HepG2 (cell line): Measurements from ENCODE around the gene SLC4A2. TPM values are rescaled to one million over a fixed set of nuclear protein-coding genes. Genes with fewer than 3 reads are reported as not detected.

Experiments
- ARNTL ChIP-seq: sonication (generic); formaldehyde crosslinking; IDR thresholded peaks from 2 replicates; pipeline ENCODE4 v1.4.0; 2020; ENCODE audit warnings: mild to moderate bottlenecking, missing genetic modification reagents
- EEA1 ChIP-seq: sonication (generic); formaldehyde crosslinking; IDR thresholded peaks from 2 replicates; pipeline ENCODE4 v1.5.1; 2020; ENCODE audit warnings: mild to moderate bottlenecking, missing genetic modification reagents, borderline replicate concordance
- NR2F6 ChIP-seq, 2 experiments: IDR thresholded peaks; 2 replicates each; pipeline ENCODE4 v1.6.1; 2016; ENCODE audit warnings: antibody characterized with exemption in 1 of 2, mild to moderate bottlenecking in 1 of 2
- TBX3 ChIP-seq: fragments of 450-650 bp; IDR thresholded peaks from 2 replicates; pipeline ENCODE4 v1.6.1; 2017; ENCODE audit warnings: antibody characterized with exemption, mild to moderate bottlenecking, inconsistent platforms, borderline replicate concordance
- ZBTB38 ChIP-seq: sonication (generic); formaldehyde crosslinking; IDR thresholded peaks from 2 replicates; pipeline ENCODE4 v1.5.1; 2020; ENCODE audit warnings: mild to moderate bottlenecking, missing genetic modification reagents
- ZNF841 ChIP-seq: sonication (generic); formaldehyde crosslinking; IDR thresholded peaks from 2 replicates; pipeline ENCODE4 v1.8.1; 2023; ENCODE audit warnings: missing genetic modification reagents, borderline replicate concordance
- polyA plus RNA-seq, 8 experiments: library from polyadenylated mRNA; depleted of rRNA in 3 of 8; stranded (reverse) in 7 of 8; unstranded in 1 of 8; fragments of >200 nt; fragmentation: Illumina TruSeq in 4 of 8; extraction: Trizol in 4 of 8; gene quantifications; 2 replicates each; pipeline versions ENCODE4 v1.2.1 to v1.2.3, GENCODE V29; 2011 to 2016; ENCODE audit warnings: low read depth in 4 of 8, missing spikeins in 1 of 8, mixed read lengths in 1 of 8; ENCODE audit not compliant: insufficient read depth in 1 of 8
- total RNA-seq, 5 experiments: library from RNA; depleted of rRNA; stranded (reverse); fragments of >200 nt; fragmentation: Illumina TruSeq; extraction: Trizol; gene quantifications; 2 replicates each; pipeline ENCODE4 v1.2.3, GENCODE V29; 2016; ENCODE audit warnings: low read depth in 1 of 5
- TF ChIP-seq, protein P1 (sequence below): sonication (generic); formaldehyde crosslinking; IDR thresholded peaks from 2 replicates; pipeline ENCODE4 v1.4.0; 2020; ENCODE audit warnings: mild to moderate bottlenecking, missing genetic modification reagents
- TF ChIP-seq, protein P2 (sequence below): sonication (generic); formaldehyde crosslinking; IDR thresholded peaks from 2 replicates; pipeline ENCODE4 v1.8.1; 2023; ENCODE audit warnings: missing genetic modification reagents, mild to moderate bottlenecking, borderline replicate concordance
- TF ChIP-seq, protein P3 (sequence below): sonication (generic); IDR thresholded peaks from 2 replicates; pipeline ENCODE4 v1.6.1; 2016; ENCODE audit warnings: low read depth, borderline replicate concordance
- TF ChIP-seq, protein P4 (sequence below): sonication (generic); formaldehyde crosslinking; IDR thresholded peaks from 2 replicates; pipeline ENCODE4 v1.5.1; 2020; ENCODE audit warnings: mild to moderate bottlenecking, moderate library complexity, missing genetic modification reagents

The SLC4A2 gene
- total and polyA plus RNA-seq, 2 of the 13 experiments (the other 11 are each of a cell fraction or from before 2014, with no cell fraction given): 51.9 to 73.4 TPM

DNA sequence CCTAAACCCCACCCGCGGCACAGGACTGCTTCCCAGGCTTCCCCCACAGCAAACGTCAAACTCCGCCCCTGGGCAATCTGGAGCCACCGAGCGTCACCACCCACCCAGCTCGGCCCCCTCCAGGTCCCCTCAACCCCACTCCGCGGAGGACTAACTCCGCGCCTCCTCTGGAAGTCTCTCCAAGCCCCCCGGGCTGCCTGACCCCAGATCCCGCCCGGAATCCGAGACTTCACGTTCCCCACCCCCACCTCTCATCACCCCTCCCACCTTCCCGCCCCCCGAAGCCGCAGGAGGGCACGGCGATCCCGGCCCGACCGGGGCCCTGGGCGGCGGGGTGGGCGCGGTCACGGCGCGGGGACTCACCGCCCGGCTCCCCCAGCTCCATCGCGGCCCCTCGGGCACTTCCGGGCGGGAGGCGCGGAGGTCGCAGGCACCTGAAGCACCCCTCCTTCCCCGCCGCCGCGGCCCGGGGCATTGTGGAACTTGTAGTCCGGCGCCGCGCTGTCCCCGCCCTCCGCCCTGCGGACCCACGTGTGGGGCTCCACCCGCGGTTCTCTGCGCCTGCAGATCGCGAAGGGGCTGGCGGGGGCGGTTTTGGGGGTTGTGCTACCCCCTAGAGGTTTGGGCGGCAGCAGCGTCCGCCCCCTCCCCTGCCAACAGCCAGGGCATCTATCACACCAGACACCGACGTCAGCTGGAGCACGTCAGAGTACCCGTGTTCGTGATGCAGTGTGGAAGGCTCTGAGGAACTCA lies 23.9 kb downstream of the SLC4A2 start, which contains the start of gene TMUB1 (continued):
- TF ChIP-seq, protein P1, sequence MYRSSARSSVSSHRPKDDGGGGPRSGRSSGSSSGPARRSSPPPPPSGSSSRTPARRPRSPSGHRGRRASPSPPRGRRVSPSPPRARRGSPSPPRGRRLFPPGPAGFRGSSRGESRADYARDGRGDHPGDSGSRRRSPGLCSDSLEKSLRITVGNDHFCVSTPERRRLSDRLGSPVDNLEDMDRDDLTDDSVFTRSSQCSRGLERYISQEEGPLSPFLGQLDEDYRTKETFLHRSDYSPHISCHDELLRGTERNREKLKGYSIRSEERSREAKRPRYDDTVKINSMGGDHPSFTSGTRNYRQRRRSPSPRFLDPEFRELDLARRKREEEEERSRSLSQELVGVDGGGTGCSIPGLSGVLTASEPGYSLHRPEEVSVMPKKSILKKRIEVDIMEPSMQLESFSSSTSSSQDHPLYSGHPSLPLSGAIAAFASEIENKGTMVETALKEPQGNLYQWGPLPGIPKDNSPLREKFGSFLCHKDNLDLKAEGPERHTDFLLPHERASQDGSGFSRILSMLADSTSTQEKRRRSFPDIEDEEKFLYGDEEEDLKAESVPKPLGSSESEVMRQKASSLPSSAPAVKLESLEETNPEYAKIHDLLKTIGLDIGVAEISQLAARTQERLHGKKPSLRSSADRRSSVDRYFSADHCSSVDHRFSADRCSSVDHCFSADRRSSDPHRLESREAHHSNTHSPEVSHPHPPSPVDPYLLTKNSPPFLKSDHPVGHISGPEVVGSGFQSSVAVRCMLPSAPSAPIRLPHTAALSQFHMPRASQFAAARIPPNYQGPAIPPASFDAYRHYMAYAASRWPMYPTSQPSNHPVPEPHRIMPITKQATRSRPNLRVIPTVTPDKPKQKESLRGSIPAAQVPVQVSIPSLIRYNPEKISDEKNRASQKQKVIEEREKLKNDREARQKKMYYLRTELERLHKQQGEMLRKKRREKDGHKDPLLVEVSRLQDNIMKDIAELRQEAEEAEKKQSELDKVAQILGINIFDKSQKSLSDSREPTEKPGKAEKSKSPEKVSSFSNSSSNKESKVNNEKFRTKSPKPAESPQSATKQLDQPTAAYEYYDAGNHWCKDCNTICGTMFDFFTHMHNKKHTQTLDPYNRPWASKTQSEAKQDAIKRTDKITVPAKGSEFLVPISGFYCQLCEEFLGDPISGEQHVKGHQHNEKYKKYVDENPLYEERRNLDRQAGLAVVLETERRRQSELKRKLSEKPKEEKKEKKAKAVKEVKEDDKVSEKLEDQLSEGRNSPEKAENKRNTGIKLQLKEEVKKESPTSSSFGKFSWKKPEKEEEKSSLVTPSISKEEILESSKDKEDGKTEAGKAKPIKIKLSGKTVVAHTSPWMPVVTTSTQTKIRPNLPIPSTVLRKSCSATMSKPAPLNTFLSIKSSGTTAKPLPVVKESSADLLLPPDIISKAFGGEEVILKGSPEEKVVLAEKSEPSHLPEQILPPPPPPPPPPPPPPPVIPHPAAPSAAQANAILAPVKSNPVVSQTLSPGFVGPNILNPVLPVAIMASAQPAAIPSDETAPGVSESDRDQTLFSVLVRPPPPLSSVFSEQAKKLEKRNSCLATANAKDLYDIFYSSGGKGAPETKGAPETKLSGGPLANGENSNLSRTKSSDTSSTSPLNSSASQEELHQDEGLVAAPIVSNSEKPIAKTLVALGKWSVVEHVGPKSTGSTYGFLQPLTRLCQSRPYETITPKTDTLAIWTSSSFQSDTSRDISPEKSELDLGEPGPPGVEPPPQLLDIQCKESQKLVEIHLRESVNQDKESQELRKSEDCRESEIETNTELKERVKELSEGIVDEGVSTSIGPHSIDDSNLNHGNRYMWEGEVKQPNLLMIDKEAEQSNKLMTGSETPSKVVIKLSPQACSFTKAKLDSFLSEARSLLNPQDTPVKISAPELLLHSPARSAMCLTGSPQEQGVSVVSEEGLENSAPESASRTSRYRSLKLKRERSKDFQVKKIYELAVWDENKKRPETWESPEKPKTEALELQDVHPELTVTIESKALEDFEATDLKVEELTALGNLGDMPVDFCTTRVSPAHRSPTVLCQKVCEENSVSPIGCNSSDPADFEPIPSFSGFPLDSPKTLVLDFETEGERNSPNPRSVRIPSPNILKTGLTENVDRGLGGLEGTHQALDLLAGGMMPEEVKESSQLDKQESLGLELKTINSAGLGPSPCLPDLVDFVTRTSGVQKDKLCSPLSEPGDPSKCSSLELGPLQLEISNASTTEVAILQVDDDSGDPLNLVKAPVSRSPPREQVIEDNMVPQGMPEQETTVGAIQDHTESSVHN: no peak
- TF ChIP-seq ZBTB38 (CRISPR knock-in tag) (no peak), TBX3 (no peak), ARNTL (CRISPR knock-in tag) (peak; percentile 71; the same call in 1 of the 2 replicates), ZNF841 (CRISPR knock-in tag) (no peak), NR2F6 (IDR thresholded peaks at IDR 0.05) (no peak), NR2F6 (CRISPR knock-in tag; IDR thresholded peaks at IDR 0.05) (no peak), EEA1 (CRISPR knock-in tag) (no peak)
- TF ChIP-seq, protein P2, sequence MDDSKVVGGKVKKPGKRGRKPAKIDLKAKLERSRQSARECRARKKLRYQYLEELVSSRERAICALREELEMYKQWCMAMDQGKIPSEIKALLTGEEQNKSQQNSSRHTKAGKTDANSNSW (CRISPR knock-in tag): 0 out of 2 replicates have a peak, but pooled peaks have one; percentile 43
- TF ChIP-seq, protein P3, sequence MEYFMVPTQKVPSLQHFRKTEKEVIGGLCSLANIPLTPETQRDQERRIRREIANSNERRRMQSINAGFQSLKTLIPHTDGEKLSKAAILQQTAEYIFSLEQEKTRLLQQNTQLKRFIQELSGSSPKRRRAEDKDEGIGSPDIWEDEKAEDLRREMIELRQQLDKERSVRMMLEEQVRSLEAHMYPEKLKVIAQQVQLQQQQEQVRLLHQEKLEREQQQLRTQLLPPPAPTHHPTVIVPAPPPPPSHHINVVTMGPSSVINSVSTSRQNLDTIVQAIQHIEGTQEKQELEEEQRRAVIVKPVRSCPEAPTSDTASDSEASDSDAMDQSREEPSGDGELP: 0 out of 2 replicates have a peak, but pooled peaks have one; percentile 24
- TF ChIP-seq, protein P4, sequence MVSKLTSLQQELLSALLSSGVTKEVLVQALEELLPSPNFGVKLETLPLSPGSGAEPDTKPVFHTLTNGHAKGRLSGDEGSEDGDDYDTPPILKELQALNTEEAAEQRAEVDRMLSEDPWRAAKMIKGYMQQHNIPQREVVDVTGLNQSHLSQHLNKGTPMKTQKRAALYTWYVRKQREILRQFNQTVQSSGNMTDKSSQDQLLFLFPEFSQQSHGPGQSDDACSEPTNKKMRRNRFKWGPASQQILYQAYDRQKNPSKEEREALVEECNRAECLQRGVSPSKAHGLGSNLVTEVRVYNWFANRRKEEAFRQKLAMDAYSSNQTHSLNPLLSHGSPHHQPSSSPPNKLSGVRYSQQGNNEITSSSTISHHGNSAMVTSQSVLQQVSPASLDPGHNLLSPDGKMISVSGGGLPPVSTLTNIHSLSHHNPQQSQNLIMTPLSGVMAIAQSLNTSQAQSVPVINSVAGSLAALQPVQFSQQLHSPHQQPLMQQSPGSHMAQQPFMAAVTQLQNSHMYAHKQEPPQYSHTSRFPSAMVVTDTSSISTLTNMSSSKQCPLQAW (CRISPR knock-in tag): peak; percentile 64; the same call in 1 of the 2 replicates
